KMS-11 (cell line): ENCODE results near the gene RTN4.
"Not testable (repeated sequence)": the region's sequence is repeated elsewhere in the genome, so short reads cannot be mapped to it uniquely, and the experiment has no call there.

Experiments
- H2AFZ ChIP-seq: fragments of 200-600 bp; sonication (generic); 2 replicates; pipeline ENCODE4 v1.6.1; 2016; ENCODE audit warnings: antibody characterized with exemption, mixed run types, low read depth
- H3K27ac ChIP-seq: fragments of 200-600 bp; sonication (generic); 2 replicates; pipeline ENCODE4 v1.6.1; 2016; ENCODE audit warnings: mild to moderate bottlenecking, mixed run types
- H3K27me3 ChIP-seq: fragments of 200-600 bp; sonication (generic); 2 replicates; pipeline ENCODE4 v1.6.1; 2017; ENCODE audit warnings: mild to moderate bottlenecking, low read depth, mixed run types, moderate library complexity; ENCODE audit not compliant: insufficient read depth
- H3K36me3 ChIP-seq: fragments of 200-600 bp; sonication (generic); 2 replicates; pipeline ENCODE4 v1.6.1; 2017; ENCODE audit warnings: mild to moderate bottlenecking, mixed run types; ENCODE audit not compliant: insufficient read depth
- H3K4me1 ChIP-seq: fragments of 200-600 bp; sonication (generic); 2 replicates; pipeline ENCODE4 v1.6.1; 2016; ENCODE audit warnings: mild to moderate bottlenecking, low read depth, mixed run types; ENCODE audit not compliant: poor library complexity, severe bottlenecking
- H3K4me2 ChIP-seq: fragments of 200-600 bp; sonication (generic); 2 replicates; pipeline ENCODE4 v1.7.0; 2016; ENCODE audit warnings: mild to moderate bottlenecking, mixed run types
- H3K4me3 ChIP-seq: fragments of 200-600 bp; sonication (generic); IDR thresholded peaks from 2 replicates; pipeline ENCODE4 v1.6.1; 2017; ENCODE audit warnings: low read depth, low read length, mixed read lengths; ENCODE audit not compliant: insufficient read depth
- H3K79me2 ChIP-seq: fragments of 200-600 bp; sonication (generic); 2 replicates; pipeline ENCODE4 v1.6.1; 2016; ENCODE audit warnings: low read depth, mixed run types; ENCODE audit not compliant: insufficient read depth
- H3K9ac ChIP-seq: fragments of 200-600 bp; sonication (generic); 2 replicates; pipeline ENCODE4 v1.6.1; 2016; ENCODE audit warnings: mild to moderate bottlenecking, mixed run types
- H4K20me1 ChIP-seq: fragments of 200-600 bp; sonication (generic); 2 replicates; pipeline ENCODE4 v1.6.1; 2016; ENCODE audit warnings: mild to moderate bottlenecking, mixed run types; ENCODE audit not compliant: insufficient read depth
- CTCF ChIP-seq: fragments of 200-600 bp; sonication (generic); conservative IDR thresholded peaks from 2 replicates; pipeline ENCODE4 v1.6.1; 2017; ENCODE audit warnings: low read depth, mild to moderate bottlenecking, antibody characterized with exemption, low read length, moderate library complexity, mixed read lengths

RTN4 gene

GRCh38 chr2:55057474-55057873 lies 7.2 kb upstream of the RTN4 start:
- Histone ChIP-seq H3K27ac (no peak overlapping the region), H3K4me1 (peaks cover 71% of the 10 kb centered on the region), H4K20me1 (no peaks in the 10 kb centered on the region), H3K4me2 (no peak overlapping the region), H3K27me3 (no peaks in the 10 kb centered on the region), H3K36me3 (no peaks in the 10 kb centered on the region), H2AFZ (no peak overlapping the region), H3K79me2 (no peaks in the 10 kb centered on the region), H3K9ac (no peak overlapping the region), H3K4me3 (no peak overlapping the region)
- TF ChIP-seq CTCF = no peak

GRCh38 chr2:55056024-55056521 lies 5.8 kb upstream of the RTN4 start:
- Histone ChIP-seq H3K4me1 (peaks cover 74% of the 10 kb centered on the region), H3K27ac (no peak overlapping the region), H3K36me3 (no peaks in the 10 kb centered on the region), H3K4me3 (no peak overlapping the region), H3K27me3 (no peaks in the 10 kb centered on the region), H3K79me2 (no peaks in the 10 kb centered on the region), H2AFZ (no peak overlapping the region), H4K20me1 (no peaks in the 10 kb centered on the region), H3K9ac (no peak overlapping the region), H3K4me2 (peak overlapping the region; percentile 11; the same call in 1 of the 2 replicates)
- no peak for TF ChIP-seq CTCF

- no peaks in the 10 kb centered on the region for H3K36me3 ChIP-seq
- H3K9ac ChIP-seq = no peak overlapping the region
- no peaks in the 10 kb centered on the region for H3K27me3 ChIP-seq
- no peaks in the 10 kb centered on the region for H4K20me1 ChIP-seq
- peaks cover 2% of the 10 kb centered on the region; the same call in 1 of the 2 replicates for H3K79me2 ChIP-seq
- peaks cover 63% of the 10 kb centered on the region for H3K4me1 ChIP-seq
- peak overlapping the region; percentile 92 for H3K4me2 ChIP-seq
- peak overlapping the region; percentile 65 for H3K4me3 ChIP-seq
- no peak for TF ChIP-seq CTCF
- H3K27ac ChIP-seq = peak overlapping the region; percentile 59
- no peak overlapping the region for H2AFZ ChIP-seq
These were observed 4.0 kb upstream of the RTN4 start for GRCh38 chr2:55054106-55054875.

- Histone ChIP-seq H3K27ac (peak overlapping the region; percentile 59; the same call in 1 of the 2 replicates), H3K4me2 (peak overlapping the region; percentile 92), H3K79me2 (peaks cover 13% of the 10 kb centered on the region), H3K4me1 (peaks cover 63% of the 10 kb centered on the region)
- not testable (repeated sequence) for H2AFZ ChIP-seq, H3K27me3 ChIP-seq, H3K9ac ChIP-seq, H3K36me3 ChIP-seq, H4K20me1 ChIP-seq, H3K4me3 ChIP-seq
These were observed 3.0 kb upstream of the RTN4 start for GRCh38 chr2:55053225-55053624.
